ENCODE measurements around the gene ORAI1.

The ORAI1 gene

DNA sequence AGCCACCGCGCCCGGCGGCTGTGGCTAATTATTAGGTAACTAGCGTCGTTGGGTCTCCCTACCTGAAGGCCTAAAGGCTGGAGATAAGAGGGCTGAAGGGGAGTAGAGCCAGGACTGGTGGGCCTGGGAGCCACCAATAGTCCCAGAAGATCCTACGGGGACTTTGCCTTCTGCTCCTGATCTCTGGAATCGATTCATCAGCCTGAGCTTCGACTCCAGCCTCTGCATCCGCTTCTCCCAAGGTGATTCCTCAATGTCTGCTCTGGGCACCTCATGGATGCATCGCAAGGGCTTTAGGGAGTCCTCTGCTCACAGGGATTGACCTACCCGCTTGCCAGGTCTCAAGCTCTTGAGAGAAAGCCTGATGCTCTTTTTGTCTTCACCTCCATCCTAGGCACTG, 30.8 kb upstream of the ORAI1 start:
- Histone ChIP-seq H3K14ac (ENCODE audit: low read length) (no peak overlapping the region), H3K27ac (replicated peaks; ENCODE audit: low read length) (no peak overlapping the region), H3K79me1 (ENCODE audit: low read depth, low read length) (peaks cover 2% of the 10 kb centered on the region), H2AFZ (ENCODE audit: low read length) (no peak overlapping the region), H3K9ac (ENCODE audit: low read depth, low read length, poor library complexity) (no peak overlapping the region), H2BK15ac (ENCODE audit: low read length) (no peak overlapping the region), H2BK5ac (ENCODE audit: low read length) (no peak overlapping the region), H2BK12ac (ENCODE audit: low read length) (no peak overlapping the region), H3K4ac (ENCODE audit: low read length) (no peak overlapping the region), H2BK120ac (ENCODE audit: low read depth, low read length) (no peak overlapping the region), H4K8ac (ENCODE audit: low read depth, low read length) (no peak overlapping the region), H3K4me1 (ENCODE audit: control insufficient read depth in 2 of 2, insufficient read depth in 1 of 2, low read depth in 1 of 2, low read length in 2 of 2) (peaks cover 3 to 4% of the 10 kb centered on the region in 2 donors), H3K4me3 (ENCODE audit: low read length in 2 of 2) (no peak overlapping the region), H3K23ac (ENCODE audit: low read depth, low read length, poor library complexity) (no peak overlapping the region), H3K36me3 (replicated peaks in 1 of 2; ENCODE audit: control insufficient read depth in 2 of 2, insufficient read depth in 2 of 2, low read length in 2 of 2) (peaks cover 30 to 47% of the 10 kb centered on the region in 2 donors), H2AK5ac (ENCODE audit: low read depth, low read length) (peak overlapping the region; percentile 11), H3K9me3 (replicated peaks in 1 of 2; ENCODE audit: control insufficient read depth in 2 of 2, insufficient read depth in 1 of 2, low read depth in 1 of 2, low read length in 2 of 2) (no peaks in the 10 kb centered on the region), H3K27me3 (ENCODE audit: control insufficient read depth in 3 of 3, insufficient read depth in 3 of 3, low read depth in 1 of 3, low read length in 3 of 3) (no peaks in the 10 kb centered on the region), H4K91ac (ENCODE audit: low read depth, low read length, poor library complexity) (no peak overlapping the region), H3K4me2 (ENCODE audit: insufficient read depth, low read length, poor library complexity, severe bottlenecking) (no peak overlapping the region), H3K18ac (ENCODE audit: low read length) (no peak overlapping the region)
- no peak for DNase-seq (ENCODE audit: low spot score)
- no CpG with 5 or more reads among the region's 12 CpGs for whole genome bisulfite sequencing, 2 donors (ENCODE audit: extremely low coverage in 2 of 2, insufficient read length in 2 of 2, insufficient replicate concordance in 1 of 2)

GRCh38 chr12:121596526-121596925, 29.8 kb upstream of the ORAI1 start:
- Histone ChIP-seq H3K4me3 (ENCODE audit: low read length in 2 of 2) (no peak overlapping the region), H2BK5ac (ENCODE audit: low read length) (no peak overlapping the region)
- no CpG with 5 or more reads among the region's 5 CpGs for WGBS, 2 donors (ENCODE audit: extremely low coverage in 2 of 2, insufficient read length in 2 of 2, insufficient replicate concordance in 1 of 2)

DNA sequence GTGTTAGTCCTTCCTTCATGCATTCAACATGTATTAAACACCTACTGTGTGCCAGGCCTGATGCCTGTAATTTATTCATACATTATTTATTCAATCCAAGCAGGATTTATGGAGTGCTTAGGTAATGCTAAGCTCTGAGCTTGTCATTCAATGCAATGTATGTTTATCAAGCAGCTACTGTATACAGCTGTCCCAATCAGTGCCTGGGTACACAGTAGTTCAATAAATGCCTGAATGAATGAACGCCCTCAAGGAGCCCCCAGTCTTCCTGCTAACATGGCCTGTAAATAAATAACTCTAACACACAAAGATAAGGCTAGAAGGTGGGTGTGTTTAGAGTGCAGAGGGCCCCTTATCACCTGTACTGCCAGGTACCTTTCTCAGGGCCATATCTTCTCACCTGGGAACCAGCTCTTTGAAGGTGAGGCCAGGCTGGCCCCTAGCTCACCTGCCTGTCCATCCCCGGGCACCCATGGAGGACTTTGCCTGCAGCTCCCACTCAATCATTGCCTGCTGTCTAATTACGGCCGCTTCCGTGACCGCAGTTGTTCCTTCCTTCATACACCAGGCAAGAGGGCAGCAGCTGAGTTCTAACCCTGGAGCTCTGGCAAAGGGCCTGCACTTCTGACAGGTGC, 25.5 kb upstream of the ORAI1 start:
- H4K8ac ChIP-seq (ENCODE audit: low read depth, low read length), result no peak overlapping the region
- H2BK15ac ChIP-seq (ENCODE audit: low read length), result no peak overlapping the region
- no peak overlapping the region for H3K4me3 ChIP-seq (ENCODE audit: low read length in 2 of 2)
- no peak overlapping the region for H3K9ac ChIP-seq (ENCODE audit: low read depth, low read length, poor library complexity)
- no peak overlapping the region for H3K14ac ChIP-seq (ENCODE audit: low read length)
- H2BK12ac ChIP-seq (ENCODE audit: low read length), result no peak overlapping the region
- no peaks in the 10 kb centered on the region for H3K79me1 ChIP-seq (ENCODE audit: low read depth, low read length)
- H3K36me3 ChIP-seq (replicated peaks in 1 of 2; ENCODE audit: control insufficient read depth in 2 of 2, insufficient read depth in 2 of 2, low read length in 2 of 2), result peaks cover 10 to 22% of the 10 kb centered on the region in 2 donors
- no peak overlapping the region for H4K91ac ChIP-seq (ENCODE audit: low read depth, low read length, poor library complexity)
- no peaks in the 10 kb centered on the region for H3K27me3 ChIP-seq (ENCODE audit: control insufficient read depth in 3 of 3, insufficient read depth in 3 of 3, low read depth in 1 of 3, low read length in 3 of 3)
- peak overlapping the region; percentile 71 for H3K18ac ChIP-seq (ENCODE audit: low read length)
- no peak for DNase-seq (ENCODE audit: low spot score)
- no peak overlapping the region for H2AFZ ChIP-seq (ENCODE audit: low read length)
- H3K9me3 ChIP-seq (replicated peaks in 1 of 2; ENCODE audit: control insufficient read depth in 2 of 2, insufficient read depth in 1 of 2, low read depth in 1 of 2, low read length in 2 of 2), result no peaks in the 10 kb centered on the region
- H3K27ac ChIP-seq (replicated peaks; ENCODE audit: low read length), result no peak overlapping the region
- no peak overlapping the region for H2BK120ac ChIP-seq (ENCODE audit: low read depth, low read length)
- no peak overlapping the region for H3K4ac ChIP-seq (ENCODE audit: low read length)
- no peak overlapping the region for H2BK5ac ChIP-seq (ENCODE audit: low read length)
- no peak overlapping the region for H2AK5ac ChIP-seq (ENCODE audit: low read depth, low read length)
- H3K4me2 ChIP-seq (ENCODE audit: insufficient read depth, low read length, poor library complexity, severe bottlenecking), result no peak overlapping the region
- WGBS, 2 donors (ENCODE audit: extremely low coverage in 2 of 2, insufficient read length in 2 of 2, insufficient replicate concordance in 1 of 2), result no CpG with 5 or more reads among the region's 6 CpGs
- no peaks in the 10 kb centered on the region for H3K4me1 ChIP-seq (ENCODE audit: control insufficient read depth in 2 of 2, insufficient read depth in 1 of 2, low read depth in 1 of 2, low read length in 2 of 2)
- H3K23ac ChIP-seq (ENCODE audit: low read depth, low read length, poor library complexity), result no peak overlapping the region

More at GRCh38 chr12:121596526-121596925, 29.8 kb upstream of the ORAI1 start:
- Histone ChIP-seq H3K9me3 (replicated peaks in 1 of 2; ENCODE audit: control insufficient read depth in 2 of 2, insufficient read depth in 1 of 2, low read depth in 1 of 2, low read length in 2 of 2) (no peaks in the 10 kb centered on the region), H3K36me3 (replicated peaks in 1 of 2; ENCODE audit: control insufficient read depth in 2 of 2, insufficient read depth in 2 of 2, low read length in 2 of 2) (peaks cover 30 to 47% of the 10 kb centered on the region in 2 donors), H3K9ac (ENCODE audit: low read depth, low read length, poor library complexity) (no peak overlapping the region), H2AK5ac (ENCODE audit: low read depth, low read length) (no peak overlapping the region), H3K27me3 (ENCODE audit: control insufficient read depth in 3 of 3, insufficient read depth in 3 of 3, low read depth in 1 of 3, low read length in 3 of 3) (no peaks in the 10 kb centered on the region), H3K23ac (ENCODE audit: low read depth, low read length, poor library complexity) (no peak overlapping the region), H2BK120ac (ENCODE audit: low read depth, low read length) (no peak overlapping the region), H4K8ac (ENCODE audit: low read depth, low read length) (no peak overlapping the region), H3K4me1 (ENCODE audit: control insufficient read depth in 2 of 2, insufficient read depth in 1 of 2, low read depth in 1 of 2, low read length in 2 of 2) (no peaks in the 10 kb centered on the region), H3K27ac (replicated peaks; ENCODE audit: low read length) (no peak overlapping the region), H3K18ac (ENCODE audit: low read length) (no peak overlapping the region), H2AFZ (ENCODE audit: low read length) (no peak overlapping the region), H3K4ac (ENCODE audit: low read length) (no peak overlapping the region), H3K79me1 (ENCODE audit: low read depth, low read length) (peaks cover 2% of the 10 kb centered on the region), H3K14ac (ENCODE audit: low read length) (no peak overlapping the region), H2BK15ac (ENCODE audit: low read length) (no peak overlapping the region), H2BK12ac (ENCODE audit: low read length) (no peak overlapping the region), H4K91ac (ENCODE audit: low read depth, low read length, poor library complexity) (no peak overlapping the region), H3K4me2 (ENCODE audit: insufficient read depth, low read length, poor library complexity, severe bottlenecking) (no peak overlapping the region)
- DNase-seq (ENCODE audit: low spot score), result no peak

- Histone ChIP-seq H2BK12ac (ENCODE audit: low read length) (no peak overlapping the region), H4K91ac (ENCODE audit: low read depth, low read length, poor library complexity) (no peak overlapping the region), H3K14ac (ENCODE audit: low read length) (no peak overlapping the region), H3K9me3 (replicated peaks in 1 of 2; ENCODE audit: control insufficient read depth in 2 of 2, insufficient read depth in 1 of 2, low read depth in 1 of 2, low read length in 2 of 2) (no peaks in the 10 kb centered on the region), H3K27ac (replicated peaks; ENCODE audit: low read length) (no peak overlapping the region), H3K27me3 (ENCODE audit: control insufficient read depth in 3 of 3, insufficient read depth in 3 of 3, low read depth in 1 of 3, low read length in 3 of 3) (no peaks in the 10 kb centered on the region), H3K4me1 (ENCODE audit: control insufficient read depth in 2 of 2, insufficient read depth in 1 of 2, low read depth in 1 of 2, low read length in 2 of 2) (no peaks in the 10 kb centered on the region), H2BK120ac (ENCODE audit: low read depth, low read length) (no peak overlapping the region), H3K4me2 (ENCODE audit: insufficient read depth, low read length, poor library complexity, severe bottlenecking) (no peak overlapping the region), H3K23ac (ENCODE audit: low read depth, low read length, poor library complexity) (no peak overlapping the region), H3K4ac (ENCODE audit: low read length) (no peak overlapping the region), H3K18ac (ENCODE audit: low read length) (no peak overlapping the region), H2AFZ (ENCODE audit: low read length) (no peak overlapping the region), H3K36me3 (replicated peaks in 1 of 2; ENCODE audit: control insufficient read depth in 2 of 2, insufficient read depth in 2 of 2, low read length in 2 of 2) (peaks cover 2 to 7% of the 10 kb centered on the region in 2 donors), H3K9ac (ENCODE audit: low read depth, low read length, poor library complexity) (no peak overlapping the region), H3K4me3 (ENCODE audit: low read length in 2 of 2) (no peak overlapping the region), H2BK15ac (ENCODE audit: low read length) (no peak overlapping the region), H2AK5ac (ENCODE audit: low read depth, low read length) (no peak overlapping the region), H2BK5ac (ENCODE audit: low read length) (no peak overlapping the region), H3K79me1 (ENCODE audit: low read depth, low read length) (no peaks in the 10 kb centered on the region), H4K8ac (ENCODE audit: low read depth, low read length) (no peak overlapping the region)
- WGBS, 2 donors (ENCODE audit: extremely low coverage in 2 of 2, insufficient read length in 2 of 2, insufficient replicate concordance in 1 of 2), result 100% methylated on average over 3 of the region's 6 CpGs; no CpG with 5 or more reads in 1 of the 2 donors
- DNase-seq (ENCODE audit: low spot score), result no peak
Observed at GRCh38 chr12:121602766-121603165, 23.6 kb upstream of the ORAI1 start.

All from neuronal stem cell (in vitro differentiated cells).